Measurements from ENCODE around the gene SH2D3C. TPM values are rescaled to one million over a fixed set of nuclear protein-coding genes. Genes with fewer than 3 reads are reported as not detected.

Gene SH2D3C
- total and polyA plus RNA-seq, 9 of the 15 experiments (the other 6 are each of a cell fraction or from before 2014, with no cell fraction given) = 0.03 to 1.2 (median 0.22) TPM; not detected in 1

DNA sequence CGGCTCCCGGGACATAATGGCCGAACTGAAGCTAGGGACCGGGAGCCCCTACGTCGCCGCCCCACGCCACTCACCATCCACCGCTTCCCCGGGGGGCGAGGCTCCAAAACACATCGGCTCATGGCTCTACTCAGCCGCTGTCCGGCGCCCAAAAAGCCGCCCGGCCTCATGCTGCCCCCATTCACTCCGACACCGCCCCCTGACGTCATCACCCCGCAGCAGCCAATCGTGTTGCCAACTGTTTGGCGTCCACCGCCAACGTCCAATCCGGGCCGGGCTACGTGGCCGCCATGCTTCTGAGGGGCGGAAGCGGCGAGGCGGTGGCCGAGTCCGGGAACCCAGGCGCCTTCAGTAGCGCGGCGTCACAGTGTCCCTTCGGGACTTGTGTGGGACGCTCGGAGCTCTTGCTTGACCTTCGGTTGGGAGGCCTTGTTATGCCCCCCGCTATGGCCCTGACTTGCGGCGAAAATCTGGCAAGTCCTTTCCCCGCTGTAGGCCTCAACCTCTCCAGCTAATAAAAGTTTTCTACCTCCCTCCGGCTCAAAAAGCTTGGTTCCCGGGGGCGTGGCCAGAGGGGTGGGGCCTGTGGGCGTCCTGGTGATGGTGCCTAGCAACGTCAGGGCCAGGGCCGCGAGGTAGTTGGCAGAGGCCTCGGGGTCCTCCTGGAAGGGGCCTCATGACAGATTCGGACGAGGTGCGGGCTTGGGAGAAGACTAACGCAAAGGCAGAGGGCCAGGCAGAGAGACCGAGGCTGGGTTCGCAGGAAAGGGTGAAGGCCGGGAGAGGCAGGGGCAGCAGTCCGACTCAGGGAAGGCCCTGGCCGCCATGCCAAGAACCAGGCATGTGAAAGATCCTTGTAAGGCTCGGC, 62.8 kb downstream of the SH2D3C start, which contains the start of the genes PTRH1 and TTC16 (continued):
- TF ChIP-seq DACH1 (IDR thresholded peaks at IDR 0.05; ENCODE audit: partially characterized antibody) (no peak), PYGO2 (tag; IDR thresholded peaks at IDR 0.05) (no peak), ZNF121 (CRISPR knock-in tag; conservative IDR thresholded peaks at IDR 0.05) (no peak), SAP30 (IDR thresholded peaks at IDR 0.05; ENCODE audit: borderline replicate concordance, insufficient read depth, low read depth, low read length, poor library complexity, severe bottlenecking) (peak; percentile 95), HMGN3 (IDR thresholded peaks at IDR 0.05; ENCODE audit: borderline replicate concordance, extremely low read depth, insufficient read length, low read depth, low read length) (peak; percentile 39), FOXJ2 (tag; IDR thresholded peaks at IDR 0.05) (no peak), STAT5A (IDR thresholded peaks at IDR 0.05; ENCODE audit: borderline replicate concordance, low read length) (no peak), GTF3C2 (IDR thresholded peaks at IDR 0.05; ENCODE audit: borderline replicate concordance, extremely low read depth, insufficient read length) (no peak), ZBTB8A (IDR thresholded peaks at IDR 0.05; ENCODE audit: partially characterized antibody) (no peak), TCF7 (IDR thresholded peaks at IDR 0.05; ENCODE audit: borderline replicate concordance) (no peak)
- TF ChIP-seq, protein P1, sequence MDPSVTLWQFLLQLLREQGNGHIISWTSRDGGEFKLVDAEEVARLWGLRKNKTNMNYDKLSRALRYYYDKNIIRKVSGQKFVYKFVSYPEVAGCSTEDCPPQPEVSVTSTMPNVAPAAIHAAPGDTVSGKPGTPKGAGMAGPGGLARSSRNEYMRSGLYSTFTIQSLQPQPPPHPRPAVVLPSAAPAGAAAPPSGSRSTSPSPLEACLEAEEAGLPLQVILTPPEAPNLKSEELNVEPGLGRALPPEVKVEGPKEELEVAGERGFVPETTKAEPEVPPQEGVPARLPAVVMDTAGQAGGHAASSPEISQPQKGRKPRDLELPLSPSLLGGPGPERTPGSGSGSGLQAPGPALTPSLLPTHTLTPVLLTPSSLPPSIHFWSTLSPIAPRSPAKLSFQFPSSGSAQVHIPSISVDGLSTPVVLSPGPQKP (CRISPR knock-in tag; IDR thresholded peaks at IDR 0.05) = no peak
- TF ChIP-seq, protein P2, sequence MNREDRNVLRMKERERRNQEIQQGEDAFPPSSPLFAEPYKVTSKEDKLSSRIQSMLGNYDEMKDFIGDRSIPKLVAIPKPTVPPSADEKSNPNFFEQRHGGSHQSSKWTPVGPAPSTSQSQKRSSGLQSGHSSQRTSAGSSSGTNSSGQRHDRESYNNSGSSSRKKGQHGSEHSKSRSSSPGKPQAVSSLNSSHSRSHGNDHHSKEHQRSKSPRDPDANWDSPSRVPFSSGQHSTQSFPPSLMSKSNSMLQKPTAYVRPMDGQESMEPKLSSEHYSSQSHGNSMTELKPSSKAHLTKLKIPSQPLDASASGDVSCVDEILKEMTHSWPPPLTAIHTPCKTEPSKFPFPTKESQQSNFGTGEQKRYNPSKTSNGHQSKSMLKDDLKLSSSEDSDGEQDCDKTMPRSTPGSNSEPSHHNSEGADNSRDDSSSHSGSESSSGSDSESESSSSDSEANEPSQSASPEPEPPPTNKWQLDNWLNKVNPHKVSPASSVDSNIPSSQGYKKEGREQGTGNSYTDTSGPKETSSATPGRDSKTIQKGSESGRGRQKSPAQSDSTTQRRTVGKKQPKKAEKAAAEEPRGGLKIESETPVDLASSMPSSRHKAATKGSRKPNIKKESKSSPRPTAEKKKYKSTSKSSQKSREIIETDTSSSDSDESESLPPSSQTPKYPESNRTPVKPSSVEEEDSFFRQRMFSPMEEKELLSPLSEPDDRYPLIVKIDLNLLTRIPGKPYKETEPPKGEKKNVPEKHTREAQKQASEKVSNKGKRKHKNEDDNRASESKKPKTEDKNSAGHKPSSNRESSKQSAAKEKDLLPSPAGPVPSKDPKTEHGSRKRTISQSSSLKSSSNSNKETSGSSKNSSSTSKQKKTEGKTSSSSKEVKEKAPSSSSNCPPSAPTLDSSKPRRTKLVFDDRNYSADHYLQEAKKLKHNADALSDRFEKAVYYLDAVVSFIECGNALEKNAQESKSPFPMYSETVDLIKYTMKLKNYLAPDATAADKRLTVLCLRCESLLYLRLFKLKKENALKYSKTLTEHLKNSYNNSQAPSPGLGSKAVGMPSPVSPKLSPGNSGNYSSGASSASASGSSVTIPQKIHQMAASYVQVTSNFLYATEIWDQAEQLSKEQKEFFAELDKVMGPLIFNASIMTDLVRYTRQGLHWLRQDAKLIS (CRISPR knock-in tag; IDR thresholded peaks at IDR 0.05) = 0 out of 2 replicates have a peak, but pooled peaks have one; percentile 66

All from K562 (cell line).